Stimulated activated CD4-positive, alpha-beta T cell treated with anti-CD3 and anti-CD28 coated beads, Interleukin-1b, Interleukin-23, amount 100 ng/mL, for 24 hours (primary cell): ENCODE measurements around the gene RNU1-2.
"Not testable (repeated sequence)": the region's sequence is repeated elsewhere in the genome, so short reads cannot be mapped to it uniquely, and the experiment has no call there.

Experiments
- DNase-seq, 4 experiments: peaks; one replicate each; pipeline ENCODE4 v3.0.0-alpha.2; 2020; ENCODE audit warnings: low read depth in 4 of 4, low spot score in 1 of 4

RNU1-2 gene

GRCh38 chr1:16925635-16926490, 30.1 kb downstream of the RNU1-2 start:
- no peak for DNase-seq

GRCh38 chr1:16926491-16927073, 30.8 kb downstream of the RNU1-2 start:
- DNase-seq = no peak

- DNase-seq = no peak
These were observed 31.5 kb downstream of the RNU1-2 start for GRCh38 chr1:16927256-16927655.

GRCh38 chr1:16927711-16928485, 32.1 kb downstream of the RNU1-2 start:
- no peak for DNase-seq

- DNase-seq = not testable (repeated sequence)
These were observed 33.6 kb downstream of the RNU1-2 start for GRCh38 chr1:16929146-16930041.

GRCh38 chr1:16931206-16931934, 35.6 kb downstream of the RNU1-2 start:
- DNase-seq = not testable (repeated sequence)

GRCh38 chr1:16933945-16934344, 38.2 kb downstream of the RNU1-2 start:
- not testable (repeated sequence) for DNase-seq

- not testable (repeated sequence) for DNase-seq
These were observed 40.8 kb downstream of the RNU1-2 start for GRCh38 chr1:16936580-16936979.

GRCh38 chr1:16938351-16939321, 42.9 kb downstream of the RNU1-2 start:
- DNase-seq = no peak

- not testable (repeated sequence) for DNase-seq
These were observed 43.8 kb downstream of the RNU1-2 start for GRCh38 chr1:16939386-16940180.

- no peak for DNase-seq
These were observed 48.3 kb downstream of the RNU1-2 start for GRCh38 chr1:16944038-16944437.

- not testable (repeated sequence) for DNase-seq
These were observed 49.7 kb downstream of the RNU1-2 start for GRCh38 chr1:16945512-16945911.
